Small intestine (tissue), 7 donors: ENCODE data around the gene AEBP2. TPM values are rescaled to one million over a fixed set of nuclear protein-coding genes. Genes with fewer than 3 reads are reported as not detected.

Experiments used
- DNase-seq, 2 donors: peaks; one replicate each; pipeline versions ENCODE4 v3.0.0 to v3.0.0-alpha.2; 2013
- FAIRE-seq: peaks from 2 replicates; lab custom pipeline; 2012; peaks lifted over from hg19 to GRCh38; lab: Jason Lieb, UNC
- H3K27ac ChIP-seq, 3 donors: one replicate each; pipeline ENCODE4 v1.5.1; 2013; ENCODE audit warnings: low read length in 2 of 3, mild to moderate bottlenecking in 2 of 3, control low read depth in 1 of 3, inconsistent platforms in 1 of 3, low read depth in 1 of 3, moderate library complexity in 1 of 3
- H3K27me3 ChIP-seq, 3 donors: one replicate each; pipeline ENCODE4 v1.6.1; 2013; ENCODE audit warnings: low read length in 3 of 3, inconsistent platforms in 1 of 3; ENCODE audit not compliant: control insufficient read depth in 3 of 3, insufficient read depth in 3 of 3
- H3K36me3 ChIP-seq, 3 donors: one replicate each; pipeline ENCODE4 v1.6.1; 2013; ENCODE audit warnings: low read length in 3 of 3, inconsistent platforms in 1 of 3, low read depth in 1 of 3, mild to moderate bottlenecking in 1 of 3, moderate library complexity in 1 of 3; ENCODE audit not compliant: control insufficient read depth in 3 of 3, insufficient read depth in 2 of 3
- H3K4me1 ChIP-seq, 3 donors: one replicate each; pipeline ENCODE4 v1.6.1; 2013; ENCODE audit warnings: low read length in 2 of 3, inconsistent platforms in 1 of 3, low read depth in 1 of 3, mild to moderate bottlenecking in 1 of 3, moderate library complexity in 1 of 3; ENCODE audit not compliant: control insufficient read depth in 3 of 3, insufficient read depth in 2 of 3
- H3K4me3 ChIP-seq, 3 donors: one replicate each; pipeline ENCODE4 v1.5.1; 2013; ENCODE audit warnings: low read length in 3 of 3, control low read depth in 1 of 3, inconsistent platforms in 1 of 3, low read depth in 1 of 3, mild to moderate bottlenecking in 1 of 3, moderate library complexity in 1 of 3
- H3K9me3 ChIP-seq, 2 donors: one replicate each; pipeline ENCODE4 v1.6.1; 2013; ENCODE audit warnings: low read depth in 1 of 2, low read length in 1 of 2; ENCODE audit not compliant: control insufficient read depth in 2 of 2, insufficient read depth in 1 of 2
- WGBS, 3 donors: extraction: QIAGEN DNeasy Blood & Tissue Kit; methylation state at CpG; one replicate each; pipeline ENCODE4 v1.1.7; 2013; 5-methylcytosine and 5-hydroxymethylcytosine counted together
- polyA plus RNA-seq, 4 donors: library from polyadenylated mRNA; stranded (reverse) in 3 of 4; unstranded in 1 of 4; fragments of 200-250 nt in 3 of 4; fragments of 120-200 nt in 1 of 4; gene quantifications; one replicate each; pipeline versions ENCODE4 v1.2.1 to v1.2.3, GENCODE V29; 2013
- donor health status: healthy with polysubstance abuse.
- donor health status: control.
- donor health status: control.
- donor health status: Bipolar disorder and iron deficiency.
- donor health status: healthy.

Gene AEBP2
- polyA plus RNA-seq, 4 donors, result 9.2 to 36.0 (median 9.6) TPM

DNA sequence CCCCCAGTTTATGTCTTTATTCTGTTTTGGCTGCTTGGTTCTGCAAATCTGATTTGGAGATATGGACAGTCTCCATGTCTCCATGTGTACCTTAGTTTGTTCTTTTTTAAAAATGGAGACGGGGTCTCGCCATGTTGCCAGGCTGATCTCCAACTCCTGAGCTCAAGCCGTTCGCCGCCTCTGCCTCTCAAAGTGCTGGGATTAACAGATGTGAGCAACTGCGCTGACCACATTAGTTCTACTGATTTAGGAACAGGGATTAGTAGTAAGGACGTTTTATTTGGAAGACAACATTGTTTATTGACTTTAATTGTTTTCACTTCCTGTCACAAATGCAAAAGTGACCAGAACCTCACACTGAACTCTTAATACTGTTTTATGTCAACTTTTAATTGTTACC lies 14.7 kb downstream of the AEBP2 start:
- no peak overlapping the region for H3K4me3 ChIP-seq
- 75 to 90% (median 87%) methylated on average over 7 of the region's 7 CpGs for WGBS, 3 donors
- H3K27me3 ChIP-seq, result no peaks in the 10 kb centered on the region
- DNase-seq, result no peak
- H3K9me3 ChIP-seq, result no peaks in the 10 kb centered on the region
- H3K27ac ChIP-seq, result no peak overlapping the region
- peaks cover 0 to 21% (median 0%) of the 10 kb centered on the region in 3 donors for H3K36me3 ChIP-seq
- H3K4me1 ChIP-seq, result no peaks in the 10 kb centered on the region
- no peak for FAIRE-seq

GRCh38 chr12:19454837-19455236 lies 15.5 kb downstream of the AEBP2 start:
- H3K9me3 ChIP-seq, result no peaks in the 10 kb centered on the region
- H3K27ac ChIP-seq, result no peak overlapping the region
- FAIRE-seq (no peak), DNase-seq (no peak)
- no peak overlapping the region for H3K4me3 ChIP-seq
- 69 to 94% (median 86%) methylated on average over 2 of the region's 2 CpGs for WGBS, 3 donors
- peaks cover 0 to 22% (median 0%) of the 10 kb centered on the region in 3 donors for H3K36me3 ChIP-seq
- no peaks in the 10 kb centered on the region for H3K27me3 ChIP-seq
- H3K4me1 ChIP-seq, result no peaks in the 10 kb centered on the region

DNA sequence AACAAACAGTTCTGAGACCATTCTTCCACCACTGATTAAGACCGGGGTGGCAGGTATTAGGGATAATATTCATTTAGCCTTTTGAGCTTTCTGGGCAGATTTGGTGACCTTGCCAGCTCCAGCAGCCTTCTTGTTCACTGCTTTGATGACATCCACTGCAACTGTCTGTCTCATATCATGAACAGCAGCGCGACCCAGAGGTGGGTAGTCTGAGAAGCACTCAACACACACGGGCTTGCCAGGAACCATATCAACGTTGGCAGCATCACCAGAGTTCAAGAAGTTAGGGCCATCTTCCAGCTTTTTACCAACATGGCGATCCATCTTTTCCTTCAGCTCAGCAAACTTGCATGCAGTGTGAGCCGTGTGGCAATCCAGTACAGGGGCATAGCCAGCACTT lies 16.9 kb downstream of the AEBP2 start:
- no peak for FAIRE-seq
- 91 to 95% (median 94%) methylated on average over 7 of the region's 7 CpGs for WGBS, 3 donors
- Histone ChIP-seq H3K27me3 (no peaks in the 10 kb centered on the region), H3K27ac (no peak overlapping the region), H3K4me1 (no peaks in the 10 kb centered on the region), H3K36me3 (peaks cover 0 to 26% (median 0%) of the 10 kb centered on the region in 3 donors), H3K4me3 (no peak overlapping the region), H3K9me3 (no peaks in the 10 kb centered on the region)
- no peak for DNase-seq

GRCh38 chr12:19457561-19457960 lies 18.3 kb downstream of the AEBP2 start:
- Histone ChIP-seq H3K4me1 (no peaks in the 10 kb centered on the region), H3K27me3 (no peaks in the 10 kb centered on the region), H3K27ac (no peak overlapping the region), H3K4me3 (no peak overlapping the region), H3K9me3 (no peaks in the 10 kb centered on the region), H3K36me3 (peaks cover 0 to 29% (median 0%) of the 10 kb centered on the region in 3 donors)
- WGBS, 3 donors, result 95 to 97% (median 96%) methylated on average over 6 of the region's 6 CpGs
- no peak for DNase-seq
- no peak for FAIRE-seq

GRCh38 chr12:19458733-19459132 lies 19.4 kb downstream of the AEBP2 start:
- no peak for FAIRE-seq

DNA sequence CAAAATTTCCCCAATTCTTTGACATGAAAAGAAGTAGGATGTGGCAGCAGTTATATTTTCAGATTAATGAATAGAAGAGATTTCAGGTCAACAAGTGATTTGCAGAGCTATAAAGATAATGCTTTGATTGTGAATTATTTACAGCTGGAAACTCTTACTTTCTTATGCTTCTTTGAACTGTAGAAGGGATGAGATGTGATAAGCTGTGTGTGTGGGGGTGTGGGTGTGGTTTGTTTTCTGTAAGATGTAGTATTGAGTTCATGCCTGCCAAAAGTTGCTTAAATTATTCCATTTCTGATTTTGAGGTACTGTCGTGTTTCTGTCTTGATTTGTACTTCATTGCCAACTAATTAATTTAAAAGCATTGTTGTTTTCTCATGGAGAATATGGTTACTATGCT lies 22.7 kb downstream of the AEBP2 start:
- Histone ChIP-seq H3K27ac (no peak overlapping the region), H3K27me3 (no peaks in the 10 kb centered on the region), H3K4me3 (no peak overlapping the region), H3K9me3 (no peaks in the 10 kb centered on the region), H3K4me1 (no peaks in the 10 kb centered on the region), H3K36me3 (peaks cover 0 to 34% (median 1%) of the 10 kb centered on the region in 3 donors)
- DNase-seq (no peak), FAIRE-seq (no peak)
- 3 to 12% (median 10%) methylated on average over 1 of the region's 1 CpG for WGBS, 3 donors

More at GRCh38 chr12:19458733-19459132, 19.4 kb downstream of the AEBP2 start:
- no peak for DNase-seq
- no peaks in the 10 kb centered on the region for H3K9me3 ChIP-seq
- no peak overlapping the region for H3K4me3 ChIP-seq
- no peaks in the 10 kb centered on the region for H3K27me3 ChIP-seq
- H3K4me1 ChIP-seq, result no peaks in the 10 kb centered on the region
- 89 to 96% (median 91%) methylated on average over 2 of the region's 2 CpGs for WGBS, 3 donors
- H3K36me3 ChIP-seq, result peaks cover 0 to 25% (median 0%) of the 10 kb centered on the region in 3 donors
- no peak overlapping the region for H3K27ac ChIP-seq

- H3K4me1 ChIP-seq, result no peaks in the 10 kb centered on the region
- no peak overlapping the region for H3K4me3 ChIP-seq
- no peaks in the 10 kb centered on the region for H3K27me3 ChIP-seq
- H3K36me3 ChIP-seq, result peaks cover 0 to 38% (median 1%) of the 10 kb centered on the region in 3 donors
- no peak for FAIRE-seq
- DNase-seq, result no peak
- WGBS, 3 donors, result 49 to 75% (median 63%) methylated on average over 5 of the region's 5 CpGs
- no peaks in the 10 kb centered on the region for H3K9me3 ChIP-seq
- H3K27ac ChIP-seq, result no peak overlapping the region
These were observed 23.1 kb downstream of the AEBP2 start for GRCh38 chr12:19462406-19462805.

DNA sequence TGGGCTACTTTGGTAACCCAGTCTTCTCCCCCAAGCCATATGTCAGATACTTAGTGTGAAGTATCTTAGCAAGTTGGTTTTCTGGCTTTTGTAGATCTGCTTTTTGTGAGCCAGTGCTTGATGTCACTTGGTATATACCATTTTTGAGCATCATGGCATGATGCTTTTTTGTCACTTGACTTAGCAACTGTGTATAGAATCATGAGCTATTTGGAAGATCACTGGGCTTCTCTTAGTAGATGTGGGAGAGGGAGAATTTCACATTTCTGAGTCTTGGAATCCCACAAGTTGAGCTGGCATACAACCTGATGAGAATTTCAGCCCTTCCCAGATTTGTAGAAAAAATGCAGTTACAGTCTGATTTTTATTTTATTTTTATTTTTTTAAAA lies 24.9 kb downstream of the AEBP2 start:
- FAIRE-seq, result no peak
- H3K27ac ChIP-seq, result no peak overlapping the region
- no peak overlapping the region for H3K4me3 ChIP-seq
- peaks cover 0 to 36% (median 1%) of the 10 kb centered on the region in 3 donors for H3K36me3 ChIP-seq
- H3K27me3 ChIP-seq, result no peaks in the 10 kb centered on the region
- no peak for DNase-seq
- no peaks in the 10 kb centered on the region for H3K4me1 ChIP-seq
- H3K9me3 ChIP-seq, result no peaks in the 10 kb centered on the region

- H3K36me3 ChIP-seq, result peaks cover 0 to 35% (median 1%) of the 10 kb centered on the region in 3 donors
- WGBS, 3 donors, result 94 to 97% (median 96%) methylated on average over 6 of the region's 6 CpGs
- no peaks in the 10 kb centered on the region for H3K4me1 ChIP-seq
- H3K27me3 ChIP-seq, result no peaks in the 10 kb centered on the region
- FAIRE-seq (no peak), DNase-seq (no peak)
- H3K4me3 ChIP-seq, result no peak overlapping the region
- H3K27ac ChIP-seq, result no peak overlapping the region
- H3K9me3 ChIP-seq, result no peaks in the 10 kb centered on the region
These were observed 26.4 kb downstream of the AEBP2 start for GRCh38 chr12:19465711-19466110.
